Measurements from ENCODE around the gene CLMN. TPM values are rescaled to one million over a fixed set of nuclear protein-coding genes. Genes with fewer than 3 reads are reported as not detected.
"Not testable (repeated sequence)": the region's sequence is repeated elsewhere in the genome, so short reads cannot be mapped to it uniquely, and the experiment has no call there.

CLMN gene
- total RNA-seq, 1 donor from 2014 or later = 3.6 TPM

- DNase-seq (ENCODE audit: low read depth, low spot score) = no peak
These were observed 98.2 kb downstream of the CLMN start for GRCh38 chr14:95221531-95221930.

DNA sequence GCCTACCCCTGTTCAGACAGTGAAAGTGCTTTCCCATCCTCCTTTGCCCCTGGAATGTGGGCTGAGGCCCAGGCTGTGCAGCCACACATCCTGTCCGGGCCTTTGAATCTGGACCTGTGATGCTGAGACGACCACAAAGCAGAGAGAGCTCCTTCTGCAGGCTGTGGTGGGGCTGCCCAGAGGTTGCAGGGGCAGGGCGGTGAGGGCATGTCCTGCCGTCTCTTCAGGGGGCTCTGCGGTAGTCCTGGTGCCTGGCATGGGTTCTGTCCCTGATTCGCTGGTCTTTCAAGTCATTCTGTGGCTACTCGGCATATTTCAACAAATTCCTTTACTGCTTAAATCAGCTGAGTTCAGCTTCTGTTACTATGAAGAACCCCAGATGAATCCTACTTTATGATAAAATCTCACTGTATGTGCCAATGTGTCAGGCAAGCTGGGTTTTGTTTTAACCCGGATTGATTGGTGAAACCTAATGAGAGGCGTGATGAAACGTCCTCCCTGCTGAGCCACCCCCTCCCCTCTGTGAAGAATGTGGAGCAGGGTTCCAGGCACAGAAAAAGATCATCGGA is 99.0 kb downstream of the CLMN start:
- DNase-seq (ENCODE audit: low read depth, low spot score) = no peak

GRCh38 chr14:95218472-95219193 is 101.1 kb downstream of the CLMN start:
- DNase-seq (ENCODE audit: low read depth, low spot score) = no peak

- DNase-seq (ENCODE audit: low read depth, low spot score) = no peak
These were observed 101.7 kb downstream of the CLMN start for GRCh38 chr14:95218006-95218405.

GRCh38 chr14:95217391-95217900 is 102.3 kb downstream of the CLMN start:
- DNase-seq (ENCODE audit: low read depth, low spot score) = no peak

GRCh38 chr14:95216008-95216407 is 103.7 kb downstream of the CLMN start:
- no peak for DNase-seq (ENCODE audit: low read depth, low spot score)

GRCh38 chr14:95215094-95215725 is 104.5 kb downstream of the CLMN start:
- no peak for DNase-seq (ENCODE audit: low read depth, low spot score)

- DNase-seq (ENCODE audit: low read depth, low spot score) = no peak
These were observed 105.9 kb downstream of the CLMN start for GRCh38 chr14:95213774-95214173.

GRCh38 chr14:95211721-95212504 is 107.8 kb downstream of the CLMN start:
- no peak for DNase-seq (ENCODE audit: low read depth, low spot score)

GRCh38 chr14:95210699-95211098 is 109.0 kb downstream of the CLMN start:
- DNase-seq (ENCODE audit: low read depth, low spot score) = no peak

DNA sequence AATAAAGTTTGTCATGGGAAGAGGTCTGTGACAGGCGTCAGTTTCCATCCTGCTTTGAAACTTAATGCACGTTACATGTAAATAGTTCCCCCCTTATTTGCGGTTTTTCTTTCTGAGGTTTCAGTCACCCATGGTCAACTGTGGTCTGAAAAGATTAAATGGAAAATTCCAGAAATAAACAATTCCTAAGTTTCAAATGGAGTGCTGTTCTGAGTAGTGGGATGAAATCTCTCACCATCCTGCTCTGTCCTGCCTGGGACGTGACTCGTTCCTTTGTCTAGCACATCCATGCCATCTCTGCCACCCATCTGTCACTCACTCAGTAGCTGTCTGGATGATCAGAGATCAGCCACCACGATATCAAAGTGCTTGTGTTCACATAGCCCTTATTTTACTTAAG is 111.1 kb downstream of the CLMN start:
- no peak for DNase-seq (ENCODE audit: low read depth, low spot score)

DNA sequence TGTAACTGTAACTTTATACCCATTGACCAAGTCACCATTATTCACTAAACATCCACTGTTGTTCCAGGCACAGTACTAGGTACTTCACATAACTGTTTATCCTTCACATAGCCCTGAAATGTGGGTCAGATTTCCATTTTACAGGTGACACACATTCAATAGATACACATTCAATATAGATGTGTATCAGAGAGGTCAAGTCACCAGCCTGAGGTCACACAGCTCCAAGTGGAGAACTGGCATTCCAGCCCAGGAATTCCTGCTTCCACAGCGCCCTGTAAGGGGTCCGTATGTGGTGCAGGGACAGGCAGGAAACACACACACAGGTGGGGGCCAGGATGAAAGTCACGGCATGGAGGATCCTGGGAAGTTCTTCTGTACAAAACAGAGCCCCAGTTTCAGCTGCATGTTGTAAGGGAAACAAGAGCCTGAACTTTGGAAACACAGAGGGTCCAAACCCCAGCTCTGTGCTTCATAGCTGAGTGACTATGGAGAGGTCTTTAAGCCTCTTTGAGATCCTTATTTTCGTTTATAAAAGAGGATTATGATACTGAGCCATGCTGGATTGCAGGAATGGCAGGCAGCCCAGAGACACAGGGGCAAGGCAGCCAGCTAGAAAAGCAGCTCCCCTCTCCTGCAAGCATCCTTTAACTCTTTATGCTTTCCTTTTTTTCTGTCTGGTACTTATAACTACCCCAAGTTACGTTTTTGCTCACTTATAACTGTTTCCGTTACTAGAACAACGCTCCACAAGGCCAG is 112.1 kb downstream of the CLMN start:
- no peak for DNase-seq (ENCODE audit: low read depth, low spot score)

- no peak for DNase-seq (ENCODE audit: low read depth, low spot score)
These were observed 113.2 kb downstream of the CLMN start for GRCh38 chr14:95206534-95206933.

DNA sequence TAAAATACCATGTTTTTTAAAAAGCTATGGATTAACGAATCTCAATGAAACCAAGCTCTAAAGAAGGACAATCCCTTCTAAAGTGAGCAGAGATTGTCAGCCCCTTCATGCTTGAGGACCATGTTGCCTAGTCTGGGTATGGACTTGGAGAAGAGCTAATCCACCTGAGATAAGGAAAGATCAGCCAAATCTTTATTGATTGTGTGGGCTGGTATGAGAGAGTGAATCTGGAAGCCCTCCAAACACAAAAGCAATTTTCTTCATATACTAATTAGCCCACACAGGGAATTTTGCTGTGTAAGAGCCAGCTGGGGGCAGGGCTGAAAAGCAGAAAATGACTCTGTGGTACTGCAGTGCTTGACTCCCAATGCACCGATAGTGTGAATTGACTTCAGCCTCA is 115.0 kb downstream of the CLMN start:
- DNase-seq (ENCODE audit: low read depth, low spot score) = no peak

GRCh38 chr14:95201745-95202144 is 118.0 kb downstream of the CLMN start:
- DNase-seq (ENCODE audit: low read depth, low spot score) = not testable (repeated sequence)

GRCh38 chr14:95200404-95200803 is 119.3 kb downstream of the CLMN start:
- no peak for DNase-seq (ENCODE audit: low read depth, low spot score)

- no peak for DNase-seq (ENCODE audit: low read depth, low spot score)
These were observed 120.3 kb downstream of the CLMN start for GRCh38 chr14:95199298-95199983.

- no peak for DNase-seq (ENCODE audit: low read depth, low spot score)
These were observed 121.4 kb downstream of the CLMN start for GRCh38 chr14:95198320-95198719.

DNA sequence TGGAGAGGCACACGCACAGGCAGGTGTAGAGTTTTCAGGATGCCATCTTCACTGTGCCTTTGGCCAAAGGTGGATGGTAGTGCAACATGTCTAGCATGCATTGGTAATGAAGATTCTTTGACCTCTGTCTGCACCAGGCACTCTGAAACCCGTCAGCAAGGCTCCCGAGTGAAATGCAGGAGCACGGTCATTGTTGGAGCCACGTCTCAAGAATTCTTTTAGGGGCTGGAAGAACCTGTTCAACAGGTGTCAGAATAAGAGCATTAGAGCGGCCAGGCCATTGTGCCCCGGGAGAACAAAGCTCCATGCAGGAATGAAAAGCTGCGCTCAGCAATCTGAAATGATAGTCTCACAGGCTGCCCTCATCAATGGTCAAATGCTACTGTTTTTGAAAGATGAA is 122.2 kb downstream of the CLMN start:
- DNase-seq (ENCODE audit: low read depth, low spot score) = no peak

DNA sequence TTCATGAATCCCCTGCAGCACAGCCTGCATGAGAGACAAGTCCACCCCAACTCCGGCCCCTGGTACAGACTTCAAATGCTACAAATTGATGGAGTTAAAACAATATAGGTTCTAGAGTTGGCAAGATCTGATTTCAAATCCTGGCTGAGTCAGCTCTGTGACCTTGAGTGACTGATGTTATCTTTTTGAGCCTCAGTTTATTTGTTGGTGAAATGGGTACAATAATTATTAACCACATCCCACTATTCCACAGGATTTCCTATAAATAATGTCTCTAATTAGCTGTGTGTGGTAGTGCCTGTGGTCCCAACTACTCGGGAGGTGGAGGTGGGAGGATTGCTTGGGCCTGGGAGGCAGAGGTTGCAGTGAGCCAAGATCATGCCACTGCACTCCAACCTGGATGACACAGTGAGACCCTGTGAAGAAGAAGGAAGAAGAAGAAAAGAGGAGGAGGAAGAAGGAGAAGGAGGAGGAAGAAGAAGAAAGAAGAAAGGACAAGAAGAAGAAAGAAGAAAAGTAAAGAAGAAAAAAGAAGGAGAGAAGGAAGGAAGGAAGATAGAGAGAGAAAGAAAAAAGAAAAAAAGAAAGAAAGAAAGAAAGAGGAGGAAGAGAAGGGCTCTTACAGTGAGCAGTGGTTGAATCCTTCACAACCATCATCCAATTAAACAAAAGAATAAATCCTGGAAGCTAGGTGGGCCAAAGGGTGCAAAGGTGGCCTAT is 122.7 kb downstream of the CLMN start:
- DNase-seq (ENCODE audit: low read depth, low spot score) = no peak
